ENCODE data around the gene MT1B. TPM values are rescaled to one million over a fixed set of nuclear protein-coding genes. Genes with fewer than 3 reads are reported as not detected.

The MT1B gene
- total RNA-seq, 2 experiments from 2014 or later = not detected

DNA sequence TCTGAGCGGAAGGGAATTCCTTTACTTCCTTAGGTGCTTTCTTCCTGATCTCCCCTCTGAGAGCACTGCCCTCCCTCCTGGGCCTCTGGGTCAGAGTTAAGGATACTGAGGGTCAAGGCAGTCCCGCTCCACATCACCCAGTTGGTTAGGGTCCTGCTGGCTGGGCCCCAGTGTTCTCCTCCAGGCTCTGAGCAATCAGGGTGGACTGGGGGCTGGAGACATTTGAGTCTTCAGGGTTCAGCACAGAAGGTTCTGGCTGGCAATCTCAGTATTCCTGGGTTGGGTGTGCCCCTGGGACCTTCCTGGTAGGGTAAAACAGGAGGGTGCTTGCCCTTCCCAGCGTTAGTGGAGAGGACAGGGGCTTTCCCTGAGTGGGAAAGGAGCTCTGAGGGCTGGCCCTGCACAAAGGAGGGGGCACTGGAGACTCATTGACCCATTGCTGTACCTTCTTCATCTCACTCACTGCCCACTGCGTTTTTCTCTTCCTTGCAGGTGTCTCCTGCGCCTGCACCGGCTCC lies 18.8 kb upstream of the MT1B start:
- H3K9me3 Mint-ChIP-seq = no peaks in the 10 kb centered on the region
- ChIA-PET POLR2A (no interaction called here), CTCF (interaction anchor here (0.6 kb wide), 1 partner anchor 1443 kb away, joined by 4 read pairs; no protein-coding TSS in a partner anchor)
- H3K4me1 Mint-ChIP-seq = peaks cover 33% of the 10 kb centered on the region
- H3K4me3 Mint-ChIP-seq = peak overlapping the region; percentile 34
- H3K27me3 Mint-ChIP-seq = peaks cover 80% of the 10 kb centered on the region
- H3K36me3 Mint-ChIP-seq (ENCODE audit: low read depth) = peaks cover 4% of the 10 kb centered on the region
- no peak for DNase-seq
- H3K27ac Mint-ChIP-seq = no peak overlapping the region

DNA sequence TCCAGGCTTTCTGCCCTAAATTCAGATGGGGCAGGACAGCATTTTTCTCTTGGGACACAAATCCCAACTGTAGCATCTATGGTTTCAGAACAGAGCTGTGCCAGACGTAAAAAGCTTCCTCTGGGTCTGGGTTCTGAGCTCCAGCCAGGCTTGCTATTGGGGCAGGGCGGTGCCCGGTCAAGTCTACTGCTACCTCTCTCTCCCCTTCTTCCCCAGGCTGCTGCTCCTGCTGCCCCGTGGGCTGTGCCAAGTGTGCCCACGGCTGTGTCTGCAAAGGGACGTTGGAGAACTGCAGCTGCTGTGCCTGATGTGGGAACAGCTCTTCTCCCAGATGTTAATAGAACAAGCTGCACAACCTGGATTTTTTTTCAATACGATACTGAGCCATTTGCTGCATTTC lies 18.2 kb upstream of the MT1B start:
- peaks cover 37% of the 10 kb centered on the region for H3K4me1 Mint-ChIP-seq
- H3K9me3 Mint-ChIP-seq = no peaks in the 10 kb centered on the region
- peaks cover 83% of the 10 kb centered on the region for H3K27me3 Mint-ChIP-seq
- ChIA-PET POLR2A (no interaction called here), CTCF (interaction anchor here (0.6 kb wide), 1 partner anchor 1442 kb away, joined by 4 read pairs; no protein-coding TSS in a partner anchor)
- H3K4me3 Mint-ChIP-seq = no peak overlapping the region
- no peak overlapping the region for H3K27ac Mint-ChIP-seq
- no peak for DNase-seq
- H3K36me3 Mint-ChIP-seq (ENCODE audit: low read depth) = peaks cover 4% of the 10 kb centered on the region

DNA sequence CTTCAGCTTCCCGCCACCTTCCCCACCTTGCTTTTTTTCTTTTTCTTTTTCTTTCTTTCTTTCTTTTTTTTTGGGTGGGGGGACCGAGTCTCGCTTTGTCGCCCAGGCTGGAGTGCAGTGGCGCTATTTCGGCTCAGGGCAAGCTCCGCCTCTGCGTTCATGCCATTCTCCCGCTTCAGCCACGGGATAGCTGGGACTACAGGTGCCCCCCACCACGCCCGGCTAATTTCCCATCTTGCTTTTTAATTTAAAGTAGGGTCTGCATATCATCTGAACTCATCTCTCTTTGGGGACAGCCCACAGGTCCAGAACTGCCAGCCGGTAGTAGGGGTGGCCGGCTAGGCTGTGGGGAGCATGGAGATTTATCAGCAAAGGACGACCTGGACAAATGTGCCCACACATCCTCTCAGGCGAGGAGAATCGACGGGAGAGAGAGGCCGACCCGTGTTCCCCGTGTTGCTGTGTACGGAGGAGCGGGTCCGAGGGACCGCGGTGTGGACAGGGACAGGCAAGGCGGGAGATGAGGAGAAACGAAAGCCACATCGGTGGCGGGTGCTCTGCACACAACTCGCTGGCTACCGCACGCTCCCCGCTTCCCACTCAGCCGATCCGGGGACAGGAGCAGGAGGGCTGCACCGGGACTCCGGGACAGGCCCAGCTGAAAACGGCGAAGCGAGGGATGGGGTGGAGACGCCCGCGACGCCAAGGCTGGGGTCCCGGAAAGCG lies 16.8 kb upstream of the MT1B start:
- peaks cover 90% of the 10 kb centered on the region for H3K27me3 Mint-ChIP-seq
- peak overlapping the region; percentile 63 for H3K4me3 Mint-ChIP-seq
- H3K27ac Mint-ChIP-seq = no peak overlapping the region
- H3K9me3 Mint-ChIP-seq = no peaks in the 10 kb centered on the region
- H3K36me3 Mint-ChIP-seq (ENCODE audit: low read depth) = peaks cover 4% of the 10 kb centered on the region
- ChIA-PET POLR2A (interaction anchor here (0.6 kb wide), 1 partner anchor 61 kb away, joined by 3 read pairs; no protein-coding TSS in a partner anchor), CTCF (interaction anchor here (0.8 to 1.0 kb wide), 2 partner anchors 9 to 23 kb away, joined by 3 to 6 read pairs; no protein-coding TSS in a partner anchor)
- H3K4me1 Mint-ChIP-seq = peaks cover 37% of the 10 kb centered on the region
- no peak for DNase-seq

DNA sequence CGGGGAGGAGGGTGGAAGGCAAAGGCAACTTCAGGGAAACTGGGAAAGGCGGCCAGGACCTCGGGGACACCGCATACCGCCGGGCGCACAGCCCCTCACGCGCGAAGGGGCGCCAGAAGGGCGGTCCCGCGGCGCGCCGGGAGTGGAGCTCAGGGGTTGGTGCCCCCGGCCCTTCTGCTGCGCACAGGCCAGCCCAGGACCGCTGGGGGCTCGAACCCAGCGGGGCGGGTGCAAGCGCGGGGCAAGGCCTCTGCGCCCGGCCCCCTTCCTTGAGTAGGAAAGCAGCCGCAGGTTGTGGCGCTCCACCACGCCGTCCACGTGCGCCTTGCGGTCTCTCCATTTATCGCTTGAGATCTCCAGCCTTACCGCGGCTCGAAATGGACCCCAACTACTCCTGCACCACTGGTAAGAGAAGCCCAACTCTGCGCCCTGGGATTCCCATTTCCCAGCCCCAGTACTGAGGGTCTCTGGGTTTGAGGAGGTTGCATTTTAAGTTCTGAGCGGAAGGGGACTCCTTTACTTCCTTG lies 16.2 kb upstream of the MT1B start:
- DNase-seq = no peak
- Mint-ChIP-seq H3K9me3 (no peaks in the 10 kb centered on the region), H3K4me1 (peaks cover 37% of the 10 kb centered on the region), H3K27ac (no peak overlapping the region), H3K36me3 (ENCODE audit: low read depth) (peaks cover 4% of the 10 kb centered on the region), H3K27me3 (peaks cover 90% of the 10 kb centered on the region), H3K4me3 (peak overlapping the region; percentile 22)
- POLR2A ChIA-PET = no interaction called here
- CTCF ChIA-PET = interaction anchor here (0.8 to 1.6 kb wide), 3 partner anchors 13 to 24 kb away, joined by 3 to 9 read pairs (median 5); no protein-coding TSS in a partner anchor

DNA sequence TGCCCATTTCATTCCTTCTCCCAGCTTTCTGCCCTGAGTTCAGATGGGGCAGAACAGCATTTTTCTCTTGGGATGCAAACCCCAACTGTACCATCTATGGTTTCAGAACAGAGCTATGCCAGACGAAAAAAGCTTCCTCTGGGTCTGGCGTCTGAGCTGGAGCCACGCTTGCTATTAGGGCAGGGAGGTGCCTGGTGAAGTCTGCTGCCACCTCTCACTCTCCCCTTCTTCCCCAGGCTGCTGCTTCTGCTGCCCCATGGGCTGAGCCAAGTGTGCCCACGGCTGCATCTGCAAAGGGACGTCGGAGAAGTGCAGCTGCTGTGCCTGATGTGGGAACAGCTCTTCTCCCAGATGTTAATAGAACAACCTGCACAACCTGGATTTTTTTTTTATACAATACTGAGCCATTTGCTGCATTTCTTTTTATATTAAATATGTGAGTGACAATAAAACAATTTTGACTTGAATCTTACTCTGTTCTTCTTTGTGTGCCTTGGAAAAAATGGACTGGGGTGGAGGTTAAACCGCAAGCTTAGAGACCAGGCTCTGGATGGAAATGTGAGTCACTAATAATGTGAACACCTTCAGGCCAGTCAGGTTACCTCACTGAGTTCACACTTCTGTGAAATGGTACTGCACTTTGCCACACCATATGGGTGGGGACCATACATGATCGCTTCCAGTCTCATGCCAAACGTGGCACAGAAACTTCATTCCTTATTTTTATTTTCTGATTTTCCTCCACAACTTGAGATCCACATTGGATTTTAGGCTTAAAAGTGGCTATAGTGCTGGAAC lies 14.9 kb upstream of the MT1B start:
- POLR2A ChIA-PET = no interaction called here
- DNase-seq = no peak
- CTCF ChIA-PET = interaction anchor here (1.1 to 1.6 kb wide), 4 partner anchors 12 to 19 kb away, joined by 3 to 9 read pairs (median 4); no protein-coding TSS in a partner anchor
- Mint-ChIP-seq H3K27ac (no peak overlapping the region), H3K4me1 (peaks cover 34% of the 10 kb centered on the region), H3K27me3 (peaks cover 87% of the 10 kb centered on the region), H3K36me3 (ENCODE audit: low read depth) (peaks cover 4% of the 10 kb centered on the region), H3K4me3 (no peak overlapping the region), H3K9me3 (no peaks in the 10 kb centered on the region)

DNA sequence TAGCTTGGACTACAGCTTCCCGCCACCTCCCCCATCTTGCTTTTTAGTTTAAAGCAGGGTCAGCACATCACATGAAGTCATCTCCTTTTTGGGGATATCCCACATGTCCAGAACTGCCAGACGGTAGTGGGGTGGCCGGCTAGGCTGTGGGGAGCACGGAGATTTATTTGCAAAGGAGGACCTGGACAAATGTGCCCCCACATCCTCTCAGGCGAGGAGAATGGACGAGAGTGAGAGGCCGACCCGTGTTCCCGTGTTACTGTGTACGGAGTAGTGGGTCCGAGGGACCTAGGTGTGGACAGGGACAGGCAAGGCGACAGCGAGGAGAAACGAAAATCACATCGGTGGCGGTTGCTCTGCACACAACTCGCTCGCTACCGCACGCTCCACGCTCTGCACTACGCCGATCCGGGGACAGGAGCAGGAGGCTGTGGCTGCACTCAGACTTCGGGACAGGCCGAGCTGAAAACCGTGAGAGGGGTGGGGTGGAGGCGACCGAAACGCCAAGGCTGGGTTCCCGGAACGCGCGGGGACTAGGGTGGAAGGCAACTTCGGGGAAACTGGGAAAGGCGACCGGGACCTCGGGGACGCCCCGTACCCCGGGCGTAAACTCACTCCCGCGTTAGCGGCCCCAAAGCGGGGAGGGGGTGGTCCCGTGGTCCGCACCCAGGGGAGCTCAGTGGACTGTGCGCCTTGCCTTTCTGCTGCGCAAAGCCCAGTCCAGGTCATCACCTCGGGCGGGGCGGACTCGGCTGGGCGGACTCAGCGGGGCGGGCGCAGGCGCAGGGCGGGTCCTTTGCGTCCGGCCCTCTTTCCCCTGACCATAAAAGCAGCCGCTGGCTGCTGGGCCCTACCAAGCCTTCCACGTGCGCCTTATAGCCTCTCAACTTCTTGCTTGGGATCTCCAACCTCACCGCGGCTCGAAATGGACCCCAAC lies 13.6 kb upstream of the MT1B start, which contains the start of gene MT1A:
TSS of gene MT1A (plus strand) at position 853 of the 937 bp plus-strand sequence. CDS start at position 926, 73 bp downstream.
- Mint-ChIP-seq H3K36me3 (ENCODE audit: low read depth) (peaks cover 4% of the 10 kb centered on the region), H3K9me3 (no peaks in the 10 kb centered on the region), H3K27me3 (peaks cover 87% of the 10 kb centered on the region), H3K27ac (no peak within 1 kb of the TSS), H3K4me1 (peaks cover 38% of the 10 kb centered on the region), H3K4me3 (peak within 1 kb of the TSS; percentile 45)
- ChIA-PET POLR2A (no interaction called here), CTCF (no interaction called here)
- no peak for DNase-seq

DNA sequence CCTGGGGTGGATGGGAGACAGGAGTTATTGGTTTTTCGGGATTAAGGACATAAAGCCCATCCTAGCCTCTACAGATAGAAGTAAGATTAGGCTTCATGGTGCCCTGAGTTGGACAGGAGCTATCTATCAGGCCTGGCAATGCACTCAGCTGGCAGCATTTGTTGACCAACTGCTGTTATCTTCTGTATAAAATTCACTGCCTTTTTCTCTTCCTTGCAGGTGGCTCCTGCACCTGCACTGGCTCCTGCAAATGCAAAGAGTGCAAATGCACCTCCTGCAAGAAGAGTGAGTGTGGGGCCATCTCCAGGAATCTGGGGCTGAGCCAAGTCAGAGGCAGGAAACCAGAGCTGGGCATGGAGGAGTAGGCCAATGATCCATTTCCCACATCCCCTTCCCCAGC lies 12.6 kb upstream of the MT1B start:
- POLR2A ChIA-PET = no interaction called here
- H3K4me3 Mint-ChIP-seq = no peak overlapping the region
- CTCF ChIA-PET = interaction anchor here (1.1 to 1.4 kb wide), 2 partner anchors 9 to 62 kb away, joined by 3 read pairs; no protein-coding TSS in a partner anchor
- H3K9me3 Mint-ChIP-seq = no peaks in the 10 kb centered on the region
- H3K4me1 Mint-ChIP-seq = peaks cover 47% of the 10 kb centered on the region
- no peak overlapping the region for H3K27ac Mint-ChIP-seq
- H3K36me3 Mint-ChIP-seq (ENCODE audit: low read depth) = peaks cover 4% of the 10 kb centered on the region
- no peak for DNase-seq
- H3K27me3 Mint-ChIP-seq = peaks cover 78% of the 10 kb centered on the region

DNA sequence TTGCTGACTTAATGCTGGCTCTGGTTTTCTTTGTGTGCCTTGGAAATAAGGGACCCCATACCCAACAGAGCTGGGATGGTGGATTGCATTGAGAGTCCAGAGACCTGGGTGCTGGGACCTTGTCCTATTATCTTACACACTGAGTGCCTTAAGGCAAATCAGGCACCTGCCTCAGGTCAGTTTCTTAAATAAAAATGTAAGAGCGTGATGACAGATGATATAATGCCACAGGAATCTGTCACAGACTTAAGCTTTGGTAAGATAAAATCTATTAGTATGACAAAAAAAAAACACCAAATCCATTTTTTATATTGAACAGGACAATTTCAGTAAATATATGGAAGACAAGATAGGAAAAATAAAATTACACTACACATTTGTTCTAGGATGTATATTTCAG lies 11.6 kb upstream of the MT1B start:
- peaks cover 1% of the 10 kb centered on the region for H3K36me3 Mint-ChIP-seq (ENCODE audit: low read depth)
- CTCF ChIA-PET = interaction anchor here (1.0 to 1.4 kb wide), 4 partner anchors 10 to 63 kb away, joined by 3 read pairs; no protein-coding TSS in a partner anchor
- DNase-seq = no peak
- POLR2A ChIA-PET = no interaction called here
- H3K9me3 Mint-ChIP-seq = no peaks in the 10 kb centered on the region
- H3K4me3 Mint-ChIP-seq = no peak overlapping the region
- H3K27me3 Mint-ChIP-seq = peaks cover 71% of the 10 kb centered on the region
- H3K4me1 Mint-ChIP-seq = peaks cover 49% of the 10 kb centered on the region
- no peak overlapping the region for H3K27ac Mint-ChIP-seq

DNA sequence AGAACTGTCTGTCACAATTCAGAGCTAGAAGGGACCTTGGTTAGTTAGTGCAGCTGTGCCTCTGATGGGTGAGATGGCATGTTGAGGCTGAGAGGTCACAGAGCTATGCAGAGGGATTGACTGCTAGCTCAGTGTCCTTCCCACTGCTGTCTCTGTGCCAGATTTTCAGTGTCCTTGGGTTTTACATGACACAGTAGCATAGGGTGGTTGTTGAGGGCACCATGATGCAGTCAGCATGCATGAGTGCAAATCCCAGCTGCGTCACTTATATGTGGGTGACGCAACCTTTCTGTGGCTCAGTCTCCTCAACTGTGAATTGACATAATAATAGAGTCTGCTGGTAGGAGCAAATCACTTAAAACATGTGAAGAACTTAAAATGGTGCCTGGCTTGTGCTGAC lies 10.5 kb upstream of the MT1B start:
- Mint-ChIP-seq H3K27ac (no peak overlapping the region), H3K9me3 (no peaks in the 10 kb centered on the region), H3K4me3 (no peak overlapping the region), H3K27me3 (peaks cover 70% of the 10 kb centered on the region), H3K4me1 (peaks cover 43% of the 10 kb centered on the region), H3K36me3 (ENCODE audit: low read depth) (no peaks in the 10 kb centered on the region)
- ChIA-PET POLR2A (interaction anchor here (0.8 kb wide), 1 partner anchor 14 kb away, joined by 4 read pairs; no protein-coding TSS in a partner anchor), CTCF (interaction anchor here (1.2 kb wide), 1 partner anchor 15 kb away, joined by 4 read pairs; no protein-coding TSS in a partner anchor)
- no peak for DNase-seq

DNA sequence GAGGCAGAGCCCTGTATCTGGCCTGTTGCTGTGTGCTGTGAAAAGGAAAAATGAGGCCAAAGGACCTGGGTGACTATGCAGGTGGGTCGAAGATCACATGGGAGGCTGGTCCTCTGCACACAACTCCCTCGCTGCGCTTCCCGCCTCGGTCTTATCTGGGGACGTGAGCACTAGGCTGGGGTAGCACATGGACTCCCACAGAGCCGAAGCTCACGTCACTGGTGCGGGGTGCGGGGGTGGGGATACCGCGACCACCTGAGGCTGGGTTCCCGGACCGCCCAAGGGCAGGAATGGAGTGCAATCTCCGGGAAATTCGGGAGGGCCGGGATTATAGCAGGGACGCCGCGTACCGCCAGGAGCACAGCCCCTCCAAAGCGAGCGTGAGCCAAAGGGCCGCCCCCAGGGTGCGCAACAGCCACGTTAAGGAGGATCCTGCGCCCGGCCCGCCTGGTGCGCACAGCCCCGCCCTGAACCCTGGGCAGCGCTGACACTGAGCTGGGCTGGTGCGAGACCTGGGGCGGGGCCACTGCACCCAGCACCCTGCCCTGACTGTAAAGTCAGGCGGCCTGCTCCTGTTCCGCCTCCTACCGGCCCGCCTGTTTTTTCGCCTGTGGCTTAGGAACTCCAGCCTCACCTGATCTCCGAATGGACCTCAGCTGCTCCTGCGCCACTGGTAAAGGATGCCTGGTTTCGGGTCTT lies 8.5 kb upstream of the MT1B start:
- POLR2A ChIA-PET = no interaction called here
- CTCF ChIA-PET = interaction anchor here (0.6 to 2.6 kb wide), 17 partner anchors 9 to 126 kb away, joined by 3 to 12 read pairs (median 4); partner anchors contain the start of genes MT1E and MT2A
- no peaks in the 10 kb centered on the region for H3K36me3 Mint-ChIP-seq (ENCODE audit: low read depth)
- no peak overlapping the region for H3K27ac Mint-ChIP-seq
- peaks cover 30% of the 10 kb centered on the region for H3K4me1 Mint-ChIP-seq
- H3K27me3 Mint-ChIP-seq = peaks cover 66% of the 10 kb centered on the region
- DNase-seq = peak; percentile 81
- peak overlapping the region; percentile 63 for H3K4me3 Mint-ChIP-seq
- no peaks in the 10 kb centered on the region for H3K9me3 Mint-ChIP-seq

DNA sequence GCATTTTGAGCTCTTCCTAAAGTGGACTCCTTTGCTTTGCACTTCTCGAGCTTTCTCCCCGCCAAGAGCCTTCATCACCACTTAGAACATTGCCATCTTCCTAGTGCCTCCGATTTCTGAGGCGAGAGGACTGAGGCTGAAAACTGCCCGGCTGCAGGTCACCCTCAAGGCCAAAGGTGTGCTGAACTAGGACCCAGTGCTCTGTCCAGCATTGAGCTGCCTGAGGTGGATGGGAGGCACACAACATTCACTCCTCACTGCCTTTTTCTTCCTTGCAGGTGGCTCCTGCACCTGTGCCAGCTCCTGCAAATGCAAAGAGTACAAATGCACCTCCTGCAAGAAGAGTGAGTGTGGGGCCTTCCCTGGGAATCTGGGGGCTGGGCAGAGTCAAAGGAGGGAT lies 7.9 kb upstream of the MT1B start:
- POLR2A ChIA-PET = no interaction called here
- DNase-seq = no peak
- Mint-ChIP-seq H3K4me1 (peaks cover 27% of the 10 kb centered on the region), H3K27me3 (peaks cover 68% of the 10 kb centered on the region), H3K9me3 (no peaks in the 10 kb centered on the region), H3K36me3 (ENCODE audit: low read depth) (no peaks in the 10 kb centered on the region), H3K4me3 (peak overlapping the region; percentile 63), H3K27ac (no peak overlapping the region)
- CTCF ChIA-PET = interaction anchor here (0.5 to 2.6 kb wide), 15 partner anchors 9 to 125 kb away, joined by 3 to 12 read pairs (median 4); partner anchors contain the start of genes MT1E and MT2A
